Occipital lobe (tissue), 2 donors: ENCODE data around the gene ITIH6. TPM values are rescaled to one million over a fixed set of nuclear protein-coding genes. Genes with fewer than 3 reads are reported as not detected.
A peak's percentile ranks its signal among the peaks of the same experiment; 100 is the strongest.
"Not testable (repeated sequence)": the region's sequence is repeated elsewhere in the genome, so short reads cannot be mapped to it uniquely, and the experiment has no call there.

Experiments used
- DNase-seq: peaks from one replicate; lab custom pipeline; 2025; lab: John Stamatoyannopoulos, UW
- total RNA-seq: library from RNA; depleted of rRNA; stranded (reverse); fragments of >200 nt; gene quantifications from one replicate; pipeline ENCODE4 v1.2.3, GENCODE V29; 2014

The ITIH6 gene, protein sequence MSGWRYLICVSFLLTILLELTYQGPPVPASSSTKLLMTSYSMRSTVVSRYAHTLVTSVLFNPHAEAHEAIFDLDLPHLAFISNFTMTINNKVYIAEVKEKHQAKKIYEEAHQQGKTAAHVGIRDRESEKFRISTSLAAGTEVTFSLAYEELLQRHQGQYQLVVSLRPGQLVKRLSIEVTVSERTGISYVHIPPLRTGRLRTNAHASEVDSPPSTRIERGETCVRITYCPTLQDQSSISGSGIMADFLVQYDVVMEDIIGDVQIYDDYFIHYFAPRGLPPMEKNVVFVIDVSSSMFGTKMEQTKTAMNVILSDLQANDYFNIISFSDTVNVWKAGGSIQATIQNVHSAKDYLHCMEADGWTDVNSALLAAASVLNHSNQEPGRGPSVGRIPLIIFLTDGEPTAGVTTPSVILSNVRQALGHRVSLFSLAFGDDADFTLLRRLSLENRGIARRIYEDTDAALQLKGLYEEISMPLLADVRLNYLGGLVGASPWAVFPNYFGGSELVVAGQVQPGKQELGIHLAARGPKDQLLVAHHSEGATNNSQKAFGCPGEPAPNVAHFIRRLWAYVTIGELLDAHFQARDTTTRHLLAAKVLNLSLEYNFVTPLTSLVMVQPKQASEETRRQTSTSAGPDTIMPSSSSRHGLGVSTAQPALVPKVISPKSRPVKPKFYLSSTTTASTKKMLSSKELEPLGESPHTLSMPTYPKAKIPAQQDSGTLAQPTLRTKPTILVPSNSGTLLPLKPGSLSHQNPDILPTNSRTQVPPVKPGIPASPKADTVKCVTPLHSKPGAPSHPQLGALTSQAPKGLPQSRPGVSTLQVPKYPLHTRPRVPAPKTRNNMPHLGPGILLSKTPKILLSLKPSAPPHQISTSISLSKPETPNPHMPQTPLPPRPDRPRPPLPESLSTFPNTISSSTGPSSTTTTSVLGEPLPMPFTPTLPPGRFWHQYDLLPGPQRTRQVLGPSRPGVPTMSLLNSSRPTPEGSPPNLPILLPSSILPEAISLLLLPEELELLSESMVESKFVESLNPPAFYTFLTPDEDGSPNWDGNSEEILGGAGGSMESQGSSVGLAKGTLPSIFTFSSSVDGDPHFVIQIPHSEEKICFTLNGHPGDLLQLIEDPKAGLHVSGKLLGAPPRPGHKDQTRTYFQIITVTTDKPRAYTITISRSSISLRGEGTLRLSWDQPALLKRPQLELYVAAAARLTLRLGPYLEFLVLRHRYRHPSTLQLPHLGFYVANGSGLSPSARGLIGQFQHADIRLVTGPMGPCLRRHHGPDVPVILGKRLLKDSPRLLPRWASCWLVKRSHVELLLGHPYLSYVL
- not detected for total RNA-seq

DNA sequence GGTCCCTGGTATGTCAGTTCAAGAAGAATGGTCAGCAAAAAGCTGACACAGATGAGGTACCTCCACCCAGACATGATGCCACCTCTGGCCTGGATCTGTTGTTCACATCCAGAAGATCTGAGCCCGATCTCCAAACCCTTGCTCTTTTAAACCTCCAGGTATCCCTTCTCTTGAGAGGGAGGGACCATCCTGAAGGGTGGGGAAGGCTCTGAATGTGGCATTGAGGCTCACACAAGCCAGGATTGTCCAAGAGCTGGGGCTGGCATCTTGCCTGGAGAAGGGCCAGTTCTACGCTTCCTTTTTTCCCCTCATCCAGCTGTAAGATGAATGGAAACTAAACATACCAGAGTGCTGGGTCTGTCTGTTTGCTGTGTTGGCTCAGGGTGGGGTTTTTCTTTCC lies at the start of gene ITIH6:
Gene ITIH6, minus strand, starts transcription at position 119 of the 400 bp plus-strand sequence. Its CDS starts 45 bp downstream, at position 74.
- no peak for DNase-seq

DNA sequence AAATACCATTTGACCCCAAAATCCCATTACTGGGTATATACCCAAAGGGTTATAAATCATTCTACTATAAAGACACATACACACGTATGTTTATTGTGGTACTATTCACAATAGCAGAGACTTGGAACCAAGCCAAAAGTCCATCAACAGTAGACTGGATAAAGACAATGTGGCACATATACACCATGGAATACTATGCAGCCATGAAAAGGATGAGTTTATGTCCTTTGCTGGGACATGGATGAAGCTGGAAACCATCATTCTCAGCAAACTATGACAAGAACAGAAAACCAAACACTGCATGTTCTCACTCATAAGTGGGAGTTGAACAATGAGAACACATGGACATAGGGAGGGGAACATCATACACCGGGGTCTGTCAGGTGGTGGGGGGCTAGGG lies 49.6 kb upstream of the ITIH6 start:
- not testable (repeated sequence) for DNase-seq

DNA sequence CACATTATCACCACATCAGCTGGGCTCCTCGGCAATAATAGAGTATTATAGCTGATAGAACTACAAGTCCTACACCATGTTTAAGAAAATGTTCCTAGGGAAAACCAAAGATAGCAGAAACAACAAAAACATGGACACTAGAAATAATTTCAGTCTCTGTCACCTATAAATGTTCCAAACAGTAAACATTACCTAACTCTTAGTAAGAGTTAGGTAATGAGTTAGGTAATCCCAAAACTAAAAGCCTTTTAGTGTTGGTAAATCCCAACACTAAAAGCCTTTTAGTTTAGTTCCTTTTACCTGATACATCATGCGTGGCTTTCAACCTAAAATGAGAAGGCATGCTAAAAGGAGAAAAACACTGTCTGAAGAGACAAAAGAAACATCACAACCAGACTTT lies 45.0 kb upstream of the ITIH6 start:
- DNase-seq, result no peak

DNA sequence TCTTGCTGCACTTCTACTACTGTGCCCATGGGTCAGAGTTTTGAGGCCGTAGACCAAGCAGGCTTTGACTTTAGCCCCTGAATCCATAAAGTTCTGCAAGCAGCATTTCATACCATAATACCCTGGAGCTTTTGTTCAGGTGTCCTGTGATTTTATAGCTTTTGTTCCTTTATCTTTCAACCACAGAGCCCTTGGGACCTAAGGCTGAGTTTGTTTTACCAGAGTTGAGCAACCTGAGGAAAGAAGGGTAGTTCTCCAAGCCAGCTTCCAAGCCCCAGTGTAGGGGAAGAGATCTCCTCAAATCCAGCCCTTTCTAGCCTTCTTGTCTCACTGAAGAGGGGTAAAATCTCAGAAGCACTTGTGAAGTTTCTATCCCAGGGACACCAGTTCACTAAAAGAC lies 44.6 kb upstream of the ITIH6 start:
- no peak for DNase-seq

GRCh38 chrX:54841184-54841874 lies 43.3 kb upstream of the ITIH6 start:
- not testable (repeated sequence) for DNase-seq

GRCh38 chrX:54838583-54838982 lies 40.5 kb upstream of the ITIH6 start:
- DNase-seq, result no peak

GRCh38 chrX:54826598-54826997 lies 28.5 kb upstream of the ITIH6 start:
- no peak for DNase-seq

DNA sequence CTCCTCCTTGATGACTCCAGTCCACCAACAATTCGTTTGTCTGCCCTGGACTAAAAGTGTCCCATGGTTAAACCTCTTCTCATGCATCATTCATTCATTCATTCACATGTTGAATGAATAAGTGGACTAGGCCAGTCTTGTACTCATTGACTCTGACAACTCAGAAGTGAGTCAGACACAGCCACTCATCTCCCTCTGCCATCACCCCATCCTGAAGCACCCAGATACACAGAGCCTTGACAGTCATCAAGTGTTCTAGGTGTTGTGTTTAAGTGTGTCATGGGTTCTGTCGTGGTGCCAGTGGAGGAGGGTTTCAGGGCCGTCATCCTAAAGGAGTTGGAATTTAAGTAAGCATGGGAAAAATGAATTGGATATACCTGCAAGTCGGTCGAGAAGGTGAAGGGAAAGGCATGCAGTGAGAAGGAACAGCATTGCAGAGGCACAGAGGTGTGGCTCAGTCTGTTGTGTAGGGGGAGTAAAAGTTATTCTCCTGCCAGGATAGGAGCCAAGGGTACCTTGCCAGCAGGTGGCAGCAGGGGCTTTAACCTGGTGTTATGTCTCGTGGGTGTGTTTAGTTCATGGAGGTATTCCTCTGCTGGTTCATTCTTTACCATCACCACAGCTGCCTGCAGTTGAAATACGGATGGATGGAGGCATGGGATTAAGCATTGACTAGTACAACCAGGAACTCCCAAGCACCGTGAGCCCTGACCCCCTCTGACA lies 27.8 kb upstream of the ITIH6 start:
- DNase-seq, result no peak

DNA sequence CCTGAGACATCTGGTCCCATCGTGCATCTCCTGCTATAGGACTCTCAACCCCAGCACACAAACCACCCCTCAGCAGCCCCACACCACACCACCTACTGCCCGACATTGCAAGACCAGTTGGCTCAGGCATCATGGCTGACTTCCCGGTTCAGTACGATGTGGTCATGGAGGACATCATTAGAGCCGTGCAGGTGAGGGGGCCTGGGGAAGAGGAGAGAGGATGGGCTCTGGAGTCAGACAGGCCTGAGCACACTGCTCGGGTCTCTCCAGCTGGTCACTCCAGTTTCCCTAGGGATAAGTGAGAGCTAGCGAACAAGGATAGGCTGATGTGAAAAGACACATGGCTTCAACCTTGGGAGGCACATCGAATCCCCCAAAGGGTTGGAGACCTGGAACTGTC lies 26.7 kb upstream of the ITIH6 start:
- no peak for DNase-seq

DNA sequence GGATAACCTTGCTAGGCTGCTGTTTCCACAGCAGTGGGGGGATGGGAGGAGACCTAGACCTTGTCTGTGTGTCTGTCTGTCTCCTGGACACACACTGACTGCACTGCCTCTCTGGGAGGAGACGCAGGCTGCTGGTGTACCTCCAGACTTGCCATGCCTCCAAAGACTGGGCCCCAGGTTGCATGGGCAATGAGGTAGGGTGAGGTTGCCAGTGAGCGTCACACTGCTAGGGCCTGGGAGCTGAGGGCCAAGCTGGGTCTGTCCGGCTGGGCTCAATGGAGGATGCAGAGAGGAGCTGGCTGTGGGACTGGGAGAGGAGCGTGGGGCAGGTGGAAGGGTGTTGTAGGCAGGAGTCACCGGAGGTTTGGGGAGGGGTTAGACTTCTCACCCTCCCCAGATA lies 26.1 kb upstream of the ITIH6 start:
- no peak for DNase-seq

DNA sequence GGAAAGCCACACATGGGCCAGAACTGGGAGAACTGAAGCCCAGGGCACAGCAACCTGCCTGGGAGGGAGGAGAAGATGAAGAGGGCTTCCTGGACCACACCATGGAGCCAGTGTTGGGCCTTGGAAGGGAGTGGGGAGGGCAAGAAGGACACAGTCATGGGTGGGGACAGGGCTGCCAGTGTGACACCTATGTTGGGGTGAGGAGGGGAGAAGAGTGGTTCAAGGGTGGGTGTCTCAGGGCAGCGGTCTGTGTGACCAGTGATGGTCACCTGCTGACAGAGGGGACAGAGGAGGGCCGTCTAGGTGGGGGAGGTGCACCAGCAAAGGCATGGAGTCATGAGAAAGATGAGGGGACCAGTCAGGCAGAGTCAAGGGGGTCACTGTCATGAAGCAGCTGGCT lies 23.3 kb upstream of the ITIH6 start:
- DNase-seq, result no peak

GRCh38 chrX:54820737-54821136 lies 22.7 kb upstream of the ITIH6 start:
- DNase-seq, result no peak

DNA sequence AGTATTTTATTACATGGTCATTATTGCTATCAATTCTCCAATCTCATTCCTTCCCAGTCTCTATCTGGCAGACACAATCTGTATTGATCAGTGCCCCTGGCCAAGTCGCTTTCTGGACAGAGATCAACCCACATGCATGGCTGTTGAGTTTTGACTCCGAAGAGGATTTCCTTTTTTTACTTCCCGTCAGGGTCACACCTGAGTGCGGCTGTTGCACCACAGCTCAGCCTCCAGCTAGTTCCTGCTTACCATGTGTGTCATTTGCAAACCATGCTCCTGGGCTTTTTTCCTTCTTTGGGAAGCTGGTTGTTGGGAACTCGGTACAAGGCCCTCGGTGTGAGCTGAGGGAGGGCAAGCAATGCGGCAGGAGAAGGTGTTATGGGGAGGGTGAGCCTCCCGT lies 21.1 kb upstream of the ITIH6 start:
- no peak for DNase-seq

DNA sequence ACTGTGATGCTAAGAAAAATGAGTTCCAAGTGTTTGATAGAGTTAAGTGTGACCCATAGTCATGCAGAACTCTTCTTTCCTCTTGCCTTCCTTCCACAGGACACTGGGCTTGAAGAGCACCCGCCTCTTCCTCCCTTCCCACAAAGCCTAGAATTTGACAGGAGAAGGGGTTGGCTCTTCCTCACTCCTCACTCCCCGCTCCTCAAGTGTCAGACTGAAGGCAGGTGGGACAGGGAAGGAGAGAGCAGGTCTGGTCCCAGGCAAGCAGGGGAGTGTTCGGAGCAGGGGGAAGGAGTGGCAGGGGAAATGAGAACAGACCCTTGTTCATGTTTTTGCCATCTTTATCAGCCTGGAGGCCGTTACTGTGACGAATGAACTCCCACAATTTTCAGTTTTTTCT lies 20.2 kb upstream of the ITIH6 start:
- DNase-seq, result no peak

DNA sequence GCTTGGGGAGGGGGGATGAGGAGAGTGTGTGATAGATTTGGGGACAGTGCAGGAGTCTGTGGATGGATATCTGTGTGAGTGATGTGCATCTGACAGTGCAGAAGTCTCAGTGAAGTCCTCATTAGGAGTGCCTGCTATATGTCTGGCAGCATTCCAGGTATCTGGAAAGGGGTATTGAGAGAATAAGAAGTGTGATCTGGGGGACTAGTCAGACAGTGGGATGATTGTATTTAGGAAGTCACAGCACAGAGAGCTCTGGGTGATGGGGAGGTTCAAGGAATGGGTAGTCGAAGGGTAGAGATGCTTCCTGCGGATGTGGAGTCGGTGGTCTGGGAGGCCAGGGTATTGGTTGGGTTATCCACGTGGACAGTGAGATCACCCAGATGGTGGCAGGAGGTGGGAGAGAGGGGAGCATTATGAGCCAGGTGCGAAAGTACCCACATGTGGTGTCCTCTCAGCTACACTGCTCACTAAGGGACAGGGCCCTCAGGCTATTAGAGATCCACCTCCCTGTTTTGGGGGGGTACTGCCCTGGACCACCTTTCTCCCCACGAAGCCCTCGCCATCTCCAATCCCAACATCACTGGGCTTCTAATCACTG lies 19.3 kb upstream of the ITIH6 start:
- DNase-seq, result no peak

GRCh38 chrX:54812306-54812705 lies 14.3 kb upstream of the ITIH6 start:
- DNase-seq, result no peak

GRCh38 chrX:54811301-54811885 lies 13.3 kb upstream of the ITIH6 start:
- no peak for DNase-seq

DNA sequence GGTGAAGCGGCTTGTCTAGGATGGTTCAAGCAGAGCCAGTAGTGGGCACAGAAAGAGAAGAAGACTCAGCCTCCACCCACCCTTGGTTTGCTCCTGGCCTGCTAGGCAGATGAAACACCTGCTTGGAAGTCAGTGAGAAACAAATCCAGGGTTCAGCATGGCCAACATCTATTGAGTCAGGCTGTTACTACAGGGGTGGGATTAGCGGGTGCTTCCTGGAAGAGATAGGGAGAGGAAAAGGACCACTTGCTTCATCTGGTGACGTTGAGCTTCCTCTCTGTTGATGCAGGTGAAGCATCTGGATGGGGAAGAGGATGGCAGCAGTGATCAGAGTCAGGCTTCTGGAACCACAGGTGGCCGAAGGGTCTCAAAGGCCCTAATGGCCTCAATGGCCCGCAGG lies 12.5 kb upstream of the ITIH6 start:
- DNase-seq, result no peak

DNA sequence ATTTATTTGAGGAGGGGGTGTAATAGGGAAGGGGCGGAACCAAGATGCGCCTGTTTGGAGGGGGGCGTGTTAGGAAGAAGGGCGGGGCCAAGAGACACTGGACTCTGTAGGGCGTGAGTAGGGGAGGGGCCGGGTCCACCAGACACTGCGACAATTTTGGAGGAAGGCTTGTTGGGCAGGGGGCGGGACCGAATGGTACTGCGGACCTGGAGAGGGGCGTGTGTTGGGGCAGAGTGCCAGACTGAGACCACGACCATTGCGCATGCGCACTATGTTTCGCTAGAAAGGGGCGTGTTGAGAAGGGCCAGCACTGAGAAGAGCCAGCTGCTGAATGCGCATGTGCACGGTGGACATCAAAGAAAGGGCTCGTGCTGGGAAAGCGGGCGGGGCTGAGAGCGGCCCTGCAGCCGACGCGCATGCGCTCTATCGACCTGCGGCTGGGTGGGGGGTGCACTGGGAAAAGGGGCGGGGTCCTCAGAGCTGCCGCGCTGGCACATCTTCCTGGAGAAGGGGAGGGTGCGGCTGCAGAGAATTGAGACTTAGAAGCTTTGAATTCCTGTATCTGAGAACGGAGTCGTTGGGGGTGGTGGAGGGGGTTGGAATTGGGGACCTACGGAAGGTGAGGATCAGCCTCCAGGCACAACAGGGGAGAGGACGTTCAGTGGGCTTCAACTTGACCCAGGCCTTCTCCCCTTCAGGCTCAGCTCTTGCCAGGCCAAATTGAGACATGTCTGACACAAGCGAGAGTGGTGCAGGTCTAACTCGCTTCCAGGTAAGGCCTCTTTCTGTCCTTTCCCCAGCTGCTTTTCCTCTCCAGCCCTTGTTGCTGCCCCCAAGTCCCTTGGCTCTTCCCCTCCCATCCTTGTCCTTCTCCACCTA lies 10.8 kb upstream of the ITIH6 start:
- peak; percentile 83 for DNase-seq
